Type B pancreatic cell (in vitro differentiated cells): ENCODE measurements around the gene CCDC112. TPM values are rescaled to one million over a fixed set of nuclear protein-coding genes. Genes with fewer than 3 reads are reported as not detected.
"Not testable (repeated sequence)": the region's sequence is repeated elsewhere in the genome, so short reads cannot be mapped to it uniquely, and the experiment has no call there.

Source experiments
- DNase-seq: peaks from one replicate; pipeline ENCODE4 v3.0.0; 2021; ENCODE audit warnings: mixed read lengths; ENCODE audit not compliant: unreplicated experiment; ENCODE audit errors: extremely low spot score
- H3K27ac Mint-ChIP-seq: 2 replicates; pipeline ENCODE4 v1.8.0; 2021; ENCODE audit warnings: mild to moderate bottlenecking, mixed read lengths
- H3K27me3 Mint-ChIP-seq: 2 replicates; pipeline ENCODE4 v1.8.0; 2021; ENCODE audit warnings: mixed read lengths
- H3K36me3 Mint-ChIP-seq: 2 replicates; pipeline ENCODE4 v1.8.0; 2021; ENCODE audit warnings: mixed read lengths
- H3K4me1 Mint-ChIP-seq: one replicate; pipeline ENCODE4 v1.8.0; 2021; ENCODE audit warnings: mixed read lengths; ENCODE audit not compliant: unreplicated experiment
- H3K4me3 Mint-ChIP-seq: 2 replicates; pipeline ENCODE4 v1.8.0; 2021; ENCODE audit warnings: mild to moderate bottlenecking, mixed read lengths
- H3K9me3 Mint-ChIP-seq: 2 replicates; pipeline ENCODE4 v1.8.0; 2021; ENCODE audit warnings: mixed read lengths
- total RNA-seq: library from RNA; stranded (reverse); gene quantifications from 2 replicates; pipeline ENCODE4 v1.2.1, GENCODE V29; 2021; ENCODE audit warnings: low replicate concordance
- TF ChIP-seq, protein P1 (sequence below): fragments of 200-600 bp; sonication (generic); conservative IDR thresholded peaks from 2 replicates; pipeline ENCODE4 v1.5.0; 2021; ENCODE audit warnings: antibody characterized with exemption, mild to moderate bottlenecking

The CCDC112 gene
- total RNA-seq, 1 donor from 2014 or later, result 7.2 TPM

DNA sequence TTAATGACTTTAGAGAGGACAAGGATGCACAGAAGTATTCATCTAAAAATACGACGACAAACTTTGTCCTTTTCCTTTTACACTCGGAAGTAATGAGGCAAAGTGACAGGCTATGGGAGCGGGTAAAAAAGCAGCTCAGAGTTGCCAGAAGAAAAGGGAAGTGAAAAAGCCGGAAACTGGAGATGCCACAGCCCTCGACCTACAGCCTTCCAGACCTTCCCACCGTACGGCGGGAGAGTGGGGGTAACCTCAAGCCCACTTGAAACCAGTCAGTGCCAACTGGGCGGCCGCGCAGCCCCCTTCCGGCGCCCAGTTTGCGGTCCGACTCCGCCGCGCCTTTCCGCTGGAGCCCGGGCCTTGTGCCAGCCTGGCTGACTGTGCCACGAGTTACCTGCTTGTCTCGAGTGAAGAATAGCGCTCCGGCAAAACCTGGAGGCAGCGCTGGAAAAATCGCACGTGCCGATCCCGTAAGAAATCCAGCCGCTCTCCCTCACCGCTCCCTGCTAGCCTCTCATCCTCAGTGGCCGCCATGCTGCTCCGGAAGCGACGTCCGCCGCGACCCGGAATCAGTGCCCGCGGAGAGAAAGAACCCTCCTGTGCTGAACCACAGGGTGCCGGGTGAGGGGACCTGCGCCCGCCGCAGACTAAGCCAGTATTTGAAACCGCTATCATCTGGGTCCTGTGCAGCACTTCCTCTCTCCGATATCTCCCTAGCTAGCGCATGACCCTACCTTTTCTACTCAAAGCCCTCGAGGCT lies 34.0 kb downstream of the CCDC112 start, which contains the start of gene PGGT1B:
Gene PGGT1B, minus strand, starts transcription at position 557 of the 757 bp plus-strand sequence. Its CDS starts 26 bp downstream, at position 531.
- no peaks in the 10 kb centered on the region for H3K9me3 Mint-ChIP-seq

DNA sequence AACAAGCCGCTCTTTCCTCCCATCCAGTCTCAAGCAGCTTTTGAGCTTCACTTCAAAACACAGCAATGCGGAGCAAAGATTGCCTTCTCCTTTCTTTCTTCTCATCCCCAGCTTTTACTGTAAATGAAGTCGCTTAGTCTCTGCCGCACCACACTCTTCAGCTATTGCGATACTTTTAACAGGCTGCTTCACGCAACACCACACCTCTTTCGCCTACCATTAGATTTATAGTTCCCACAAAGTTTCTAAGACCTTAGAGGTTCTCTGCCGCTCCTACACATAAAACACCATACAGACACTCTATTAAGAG lies 34.5 kb downstream of the CCDC112 start:
- peak overlapping the region; percentile 91 for H3K27ac Mint-ChIP-seq
- peaks cover 8% of the 10 kb centered on the region for H3K36me3 Mint-ChIP-seq
- H3K27me3 Mint-ChIP-seq, result no peaks in the 10 kb centered on the region
- peak overlapping the region; percentile 95 for H3K4me3 Mint-ChIP-seq
- peaks cover 31% of the 10 kb centered on the region for H3K4me1 Mint-ChIP-seq
- TF ChIP-seq, protein P1, sequence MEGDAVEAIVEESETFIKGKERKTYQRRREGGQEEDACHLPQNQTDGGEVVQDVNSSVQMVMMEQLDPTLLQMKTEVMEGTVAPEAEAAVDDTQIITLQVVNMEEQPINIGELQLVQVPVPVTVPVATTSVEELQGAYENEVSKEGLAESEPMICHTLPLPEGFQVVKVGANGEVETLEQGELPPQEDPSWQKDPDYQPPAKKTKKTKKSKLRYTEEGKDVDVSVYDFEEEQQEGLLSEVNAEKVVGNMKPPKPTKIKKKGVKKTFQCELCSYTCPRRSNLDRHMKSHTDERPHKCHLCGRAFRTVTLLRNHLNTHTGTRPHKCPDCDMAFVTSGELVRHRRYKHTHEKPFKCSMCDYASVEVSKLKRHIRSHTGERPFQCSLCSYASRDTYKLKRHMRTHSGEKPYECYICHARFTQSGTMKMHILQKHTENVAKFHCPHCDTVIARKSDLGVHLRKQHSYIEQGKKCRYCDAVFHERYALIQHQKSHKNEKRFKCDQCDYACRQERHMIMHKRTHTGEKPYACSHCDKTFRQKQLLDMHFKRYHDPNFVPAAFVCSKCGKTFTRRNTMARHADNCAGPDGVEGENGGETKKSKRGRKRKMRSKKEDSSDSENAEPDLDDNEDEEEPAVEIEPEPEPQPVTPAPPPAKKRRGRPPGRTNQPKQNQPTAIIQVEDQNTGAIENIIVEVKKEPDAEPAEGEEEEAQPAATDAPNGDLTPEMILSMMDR, result no peak
- DNase-seq, result no peak
- H3K9me3 Mint-ChIP-seq, result no peaks in the 10 kb centered on the region

More for the DNA sequence above, 34.0 kb downstream of the CCDC112 start, which contains the start of gene PGGT1B:
- Mint-ChIP-seq H3K4me1 (peaks cover 31% of the 10 kb centered on the region), H3K36me3 (peaks cover 8% of the 10 kb centered on the region), H3K27ac (peak within 1 kb of the TSS; percentile 91), H3K4me3 (peak within 1 kb of the TSS; percentile 95), H3K27me3 (no peaks in the 10 kb centered on the region)
- TF ChIP-seq, protein P1, result no peak
- peak; percentile 76 for DNase-seq

DNA sequence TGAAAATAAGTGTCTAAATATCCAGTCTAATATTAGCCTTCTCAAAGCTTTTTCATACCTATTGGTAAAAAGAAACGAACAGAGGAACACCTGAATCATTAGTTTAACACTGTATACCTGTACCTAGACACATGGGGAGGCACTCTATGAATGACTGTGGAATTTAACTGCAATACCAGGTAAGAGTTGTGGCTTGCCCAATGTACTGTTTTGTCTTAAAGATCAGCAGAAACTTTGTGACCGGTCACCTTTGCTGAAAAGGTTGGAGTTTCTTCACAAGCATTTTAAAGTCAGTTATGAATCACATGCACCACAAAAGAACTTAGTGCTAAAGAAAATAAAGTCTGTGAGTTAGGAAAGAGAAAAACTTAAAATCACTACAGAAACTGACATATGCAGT lies 36.2 kb downstream of the CCDC112 start:
- TF ChIP-seq, protein P1, result no peak
- no peak for DNase-seq
- H3K4me3 Mint-ChIP-seq, result peak overlapping the region; percentile 57
- no peaks in the 10 kb centered on the region for H3K9me3 Mint-ChIP-seq
- H3K27me3 Mint-ChIP-seq, result no peaks in the 10 kb centered on the region
- peaks cover 8% of the 10 kb centered on the region for H3K36me3 Mint-ChIP-seq
- peaks cover 41% of the 10 kb centered on the region for H3K4me1 Mint-ChIP-seq
- no peak overlapping the region for H3K27ac Mint-ChIP-seq

- Mint-ChIP-seq H3K9me3 (no peaks in the 10 kb centered on the region), H3K27me3 (no peaks in the 10 kb centered on the region), H3K36me3 (peaks cover 6% of the 10 kb centered on the region), H3K4me1 (peaks cover 37% of the 10 kb centered on the region), H3K27ac (no peak overlapping the region), H3K4me3 (no peak overlapping the region)
- no peak for DNase-seq
- TF ChIP-seq, protein P1, result no peak
These were observed 38.5 kb downstream of the CCDC112 start for GRCh38 chr5:115257981-115258380.

GRCh38 chr5:115249379-115249778 lies 47.1 kb downstream of the CCDC112 start:
- H3K9me3 Mint-ChIP-seq, H3K36me3 Mint-ChIP-seq, H3K4me3 Mint-ChIP-seq, DNase-seq, H3K27me3 Mint-ChIP-seq, H3K4me1 Mint-ChIP-seq: not testable (repeated sequence)
- H3K27ac Mint-ChIP-seq, result peak overlapping the region; percentile 72

GRCh38 chr5:115246361-115246991 lies 50.0 kb downstream of the CCDC112 start:
- no peaks in the 10 kb centered on the region for H3K36me3 Mint-ChIP-seq
- H3K9me3 Mint-ChIP-seq, result no peaks in the 10 kb centered on the region
- H3K27ac Mint-ChIP-seq, result no peak overlapping the region
- H3K4me3 Mint-ChIP-seq, result no peak overlapping the region
- H3K4me1 Mint-ChIP-seq, result no peaks in the 10 kb centered on the region
- TF ChIP-seq, protein P1, result peak; percentile 84
- DNase-seq, result no peak
- no peaks in the 10 kb centered on the region for H3K27me3 Mint-ChIP-seq
